Glomerular visceral epithelial cell (primary cell): ENCODE data around the gene NEU1.
"Not testable (repeated sequence)": the region's sequence is repeated elsewhere in the genome, so short reads cannot be mapped to it uniquely, and the experiment has no call there.

Source experiments
- DNase-seq: peaks from one replicate; pipeline ENCODE4 v3.0.0-alpha.2; 2016; ENCODE audit errors: extremely low spot score

NEU1 gene

DNA sequence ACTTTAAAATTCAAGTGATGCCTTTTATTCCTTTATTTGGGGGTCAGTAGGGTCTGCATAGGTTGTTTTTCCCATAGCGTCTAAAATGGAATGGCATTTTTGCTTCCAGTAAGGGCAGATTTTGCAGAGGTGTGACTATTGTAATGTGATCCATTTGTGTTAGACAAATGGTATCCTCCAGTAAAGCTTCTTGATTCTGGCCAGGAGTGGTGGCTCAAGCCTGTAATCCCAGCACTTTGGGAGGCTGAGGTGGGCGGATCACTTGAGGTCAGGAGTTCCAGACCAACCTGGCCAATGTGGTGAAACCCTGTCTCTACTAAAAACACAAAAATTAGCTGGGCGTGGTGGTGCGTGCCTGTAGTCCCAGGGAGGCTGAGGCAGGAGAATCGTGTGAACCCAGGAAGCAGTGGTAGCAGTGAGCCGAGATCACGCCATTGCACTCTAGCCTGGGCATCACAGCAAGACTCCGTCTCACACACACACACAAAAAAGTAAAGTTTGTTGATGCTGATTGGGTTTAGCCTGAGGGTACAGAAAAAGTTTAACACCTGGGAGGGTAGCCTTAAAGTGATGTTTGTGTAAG, 44.6 kb downstream of the NEU1 start:
- DNase-seq = not testable (repeated sequence)

DNA sequence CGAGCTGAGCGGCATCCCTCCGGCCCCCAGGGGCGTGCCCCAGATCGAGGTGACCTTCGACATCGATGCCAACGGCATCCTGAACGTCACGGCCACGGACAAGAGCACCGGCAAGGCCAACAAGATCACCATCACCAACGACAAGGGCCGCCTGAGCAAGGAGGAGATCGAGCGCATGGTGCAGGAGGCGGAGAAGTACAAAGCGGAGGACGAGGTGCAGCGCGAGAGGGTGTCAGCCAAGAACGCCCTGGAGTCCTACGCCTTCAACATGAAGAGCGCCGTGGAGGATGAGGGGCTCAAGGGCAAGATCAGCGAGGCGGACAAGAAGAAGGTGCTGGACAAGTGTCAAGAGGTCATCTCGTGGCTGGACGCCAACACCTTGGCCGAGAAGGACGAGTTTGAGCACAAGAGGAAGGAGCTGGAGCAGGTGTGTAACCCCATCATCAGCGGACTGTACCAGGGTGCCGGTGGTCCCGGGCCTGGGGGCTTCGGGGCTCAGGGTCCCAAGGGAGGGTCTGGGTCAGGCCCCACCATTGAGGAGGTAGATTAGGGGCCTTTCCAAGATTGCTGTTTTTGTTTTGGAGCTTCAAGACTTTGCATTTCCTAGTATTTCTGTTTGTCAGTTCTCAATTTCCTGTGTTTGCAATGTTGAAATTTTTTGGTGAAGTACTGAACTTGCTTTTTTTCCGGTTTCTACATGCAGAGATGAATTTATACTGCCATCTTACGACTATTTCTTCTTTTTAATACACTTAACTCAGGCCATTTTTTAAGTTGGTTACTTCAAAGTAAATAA, 45.3 kb downstream of the NEU1 start:
- DNase-seq = not testable (repeated sequence)

DNA sequence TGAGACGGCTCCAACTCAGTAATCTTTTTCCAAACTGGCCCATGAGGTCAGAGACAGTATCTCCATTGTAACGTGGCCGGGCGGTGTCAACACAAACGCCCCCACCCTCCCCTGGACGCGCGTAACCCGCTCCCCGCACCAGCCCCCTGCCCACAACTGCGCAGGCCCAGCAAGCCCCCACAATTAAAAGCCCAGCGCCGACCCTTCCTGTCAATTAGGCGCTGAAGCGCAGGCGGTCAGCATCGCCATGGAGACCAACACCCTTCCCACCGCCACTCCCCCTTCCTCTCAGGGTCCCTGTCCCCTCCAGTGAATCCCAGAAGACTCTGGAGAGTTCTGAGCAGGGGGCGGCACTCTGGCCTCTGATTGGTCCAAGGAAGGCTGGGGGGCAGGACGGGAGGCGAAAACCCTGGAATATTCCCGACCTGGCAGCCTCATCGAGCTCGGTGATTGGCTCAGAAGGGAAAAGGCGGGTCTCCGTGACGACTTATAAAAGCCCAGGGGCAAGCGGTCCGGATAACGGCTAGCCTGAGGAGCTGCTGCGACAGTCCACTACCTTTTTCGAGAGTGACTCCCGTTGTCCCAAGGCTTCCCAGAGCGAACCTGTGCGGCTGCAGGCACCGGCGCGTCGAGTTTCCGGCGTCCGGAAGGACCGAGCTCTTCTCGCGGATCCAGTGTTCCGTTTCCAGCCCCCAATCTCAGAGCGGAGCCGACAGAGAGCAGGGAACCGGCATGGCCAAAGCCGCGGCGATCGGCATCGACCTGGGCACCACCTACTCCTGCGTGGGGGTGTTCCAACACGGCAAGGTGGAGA, 47.4 kb downstream of the NEU1 start, which contains the start of the genes HSPA1A and HSPA1L:
TSS of gene HSPA1A (plus strand) at position 519 of the 814 bp plus-strand sequence. CDS start at position 733, 214 bp downstream.
TSS of gene HSPA1L (minus strand) at position 259 of the 814 bp plus-strand sequence. CDS start 3,311 bp downstream, outside the sequence.
- peak; percentile 99 for DNase-seq

DNA sequence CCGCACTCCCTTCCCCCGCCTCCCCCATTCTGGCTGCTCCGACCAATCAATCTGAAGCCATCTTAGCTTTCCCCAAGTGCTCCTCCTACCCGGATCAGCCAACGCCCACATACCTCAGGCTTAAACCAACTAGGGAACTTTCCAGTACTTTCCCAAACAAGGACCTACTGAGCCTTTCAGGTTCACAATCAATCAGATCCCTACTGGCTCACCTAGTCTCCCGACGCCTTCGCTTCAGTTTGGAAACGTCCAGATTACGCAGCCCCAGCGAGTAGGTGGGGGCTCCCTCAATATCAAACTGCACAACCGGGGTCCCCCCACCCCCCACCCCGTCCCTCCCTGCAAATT, 48.0 kb downstream of the NEU1 start:
- peak; percentile 98 for DNase-seq

DNA sequence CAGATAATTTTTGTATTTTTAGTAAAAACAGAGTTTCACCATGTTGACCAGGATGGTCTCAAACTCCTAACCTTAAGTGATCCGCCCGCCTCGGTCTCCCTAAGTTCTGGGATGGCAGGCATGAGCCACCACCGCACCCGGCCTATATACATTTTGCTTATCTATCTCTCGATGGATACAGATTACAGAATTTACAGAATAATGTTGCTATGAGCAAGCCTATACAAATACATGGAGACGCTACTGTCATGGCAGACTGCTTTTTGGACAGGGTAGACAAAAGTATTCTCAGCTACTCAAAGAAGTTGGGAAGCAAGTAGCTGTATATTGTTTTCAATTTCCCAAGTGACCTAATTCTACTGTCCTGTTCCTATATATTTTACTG, 49.2 kb downstream of the NEU1 start:
- DNase-seq = no peak

DNA sequence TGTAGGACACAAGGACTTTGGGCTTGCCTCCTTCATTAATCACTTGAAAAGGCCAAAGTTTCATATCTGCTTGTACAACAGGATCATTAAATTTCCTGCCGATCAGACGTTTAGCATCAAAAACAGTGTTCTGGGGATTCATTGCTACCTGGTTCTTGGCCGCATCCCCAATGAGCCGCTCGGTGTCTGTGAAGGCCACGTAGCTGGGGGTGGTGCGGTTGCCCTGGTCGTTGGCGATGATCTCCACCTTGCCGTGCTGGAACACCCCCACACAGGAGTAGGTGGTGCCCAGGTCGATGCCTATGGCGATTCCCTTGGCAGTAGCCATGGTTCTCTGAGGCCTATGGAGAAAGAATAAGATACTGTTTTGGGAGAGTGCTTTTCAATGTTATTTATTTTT, 51.0 kb downstream of the NEU1 start:
- DNase-seq = no peak

DNA sequence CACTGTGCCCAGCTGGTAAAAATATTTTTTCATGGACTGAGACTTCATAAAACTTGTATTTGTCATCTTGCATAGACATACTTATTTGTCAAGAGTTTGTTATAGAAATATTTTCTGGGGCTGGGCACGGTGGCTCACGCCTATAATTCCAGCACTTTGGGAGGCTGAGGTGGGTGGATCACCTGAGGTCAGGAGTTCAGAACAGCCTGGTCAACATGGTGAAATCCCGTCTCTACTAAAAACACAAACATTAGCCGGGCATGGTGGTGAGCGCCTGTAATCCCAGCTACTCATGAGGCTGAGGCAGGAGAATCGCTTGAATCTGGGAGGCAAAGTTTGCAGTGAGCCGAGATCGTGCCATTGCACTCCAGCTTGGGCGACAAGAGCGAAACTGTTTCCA, 54.0 kb downstream of the NEU1 start:
- DNase-seq = not testable (repeated sequence)
